Measurements from ENCODE around the gene POLD4.
"Not testable (repeated sequence)": the region's sequence is repeated elsewhere in the genome, so short reads cannot be mapped to it uniquely, and the experiment has no call there.

POLD4 gene

DNA sequence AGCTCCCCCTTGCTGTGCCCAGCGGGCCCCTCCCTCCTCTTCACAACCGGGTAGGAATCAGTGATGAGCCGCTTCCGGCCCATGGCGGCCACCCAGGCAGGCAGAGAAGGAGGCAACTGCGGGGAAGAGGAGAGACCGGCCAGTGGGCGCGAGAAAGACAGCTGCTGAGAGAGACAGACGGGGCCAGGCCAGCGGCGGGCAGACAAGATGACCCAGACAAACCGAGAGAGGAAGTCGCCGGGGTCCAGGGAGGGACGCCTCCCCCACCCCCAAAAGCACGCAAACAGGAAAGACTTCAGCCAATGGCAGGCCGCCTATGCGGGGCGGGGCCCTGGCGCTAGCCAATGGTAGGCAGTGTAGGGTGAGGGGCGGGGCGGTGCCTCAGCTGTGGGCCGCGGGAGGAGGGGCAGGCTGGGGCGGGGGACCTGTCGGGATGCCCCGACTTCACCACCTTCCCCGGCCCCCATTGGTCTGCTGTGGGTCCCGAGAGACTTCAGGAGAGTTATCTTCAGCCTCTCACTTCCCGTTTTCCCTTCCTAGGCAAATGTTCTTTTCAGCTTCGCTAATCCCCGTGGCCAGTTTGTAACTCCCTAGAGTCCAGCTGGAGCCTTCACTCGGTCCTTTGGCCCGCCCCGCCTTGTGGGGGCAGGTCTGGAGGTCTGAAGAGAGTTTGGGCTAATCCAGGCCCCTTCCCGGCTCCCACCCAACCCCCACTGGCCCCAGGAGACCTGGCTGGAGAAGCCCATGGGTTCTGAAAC lies at the start of gene POLD4:
Gene POLD4 (minus strand): TSS at position 230 of the 758 bp plus-strand sequence. CDS start 147 bp downstream, at position 83.
- no peak for FAIRE-seq

DNA sequence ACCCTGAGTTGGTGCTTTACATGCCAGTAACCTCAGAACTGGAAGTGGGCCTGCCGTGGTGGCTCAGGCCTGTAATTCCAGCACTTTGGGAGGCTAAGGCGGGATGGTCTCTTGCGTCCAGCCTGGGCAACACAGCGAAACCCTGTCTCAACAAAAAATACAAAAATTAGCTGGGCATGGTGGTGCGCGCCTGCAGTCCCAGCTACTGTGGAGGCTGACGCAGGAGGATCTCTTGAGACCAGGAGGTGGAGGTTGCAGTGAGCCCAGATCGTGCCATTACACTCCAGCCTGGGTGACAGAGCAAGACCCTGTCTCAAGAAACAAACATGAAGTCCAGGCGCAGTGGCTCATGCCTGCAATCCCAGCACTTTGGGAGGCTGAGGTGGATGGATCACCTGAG lies 49.7 kb upstream of the POLD4 start:
- not testable (repeated sequence) for FAIRE-seq

DNA sequence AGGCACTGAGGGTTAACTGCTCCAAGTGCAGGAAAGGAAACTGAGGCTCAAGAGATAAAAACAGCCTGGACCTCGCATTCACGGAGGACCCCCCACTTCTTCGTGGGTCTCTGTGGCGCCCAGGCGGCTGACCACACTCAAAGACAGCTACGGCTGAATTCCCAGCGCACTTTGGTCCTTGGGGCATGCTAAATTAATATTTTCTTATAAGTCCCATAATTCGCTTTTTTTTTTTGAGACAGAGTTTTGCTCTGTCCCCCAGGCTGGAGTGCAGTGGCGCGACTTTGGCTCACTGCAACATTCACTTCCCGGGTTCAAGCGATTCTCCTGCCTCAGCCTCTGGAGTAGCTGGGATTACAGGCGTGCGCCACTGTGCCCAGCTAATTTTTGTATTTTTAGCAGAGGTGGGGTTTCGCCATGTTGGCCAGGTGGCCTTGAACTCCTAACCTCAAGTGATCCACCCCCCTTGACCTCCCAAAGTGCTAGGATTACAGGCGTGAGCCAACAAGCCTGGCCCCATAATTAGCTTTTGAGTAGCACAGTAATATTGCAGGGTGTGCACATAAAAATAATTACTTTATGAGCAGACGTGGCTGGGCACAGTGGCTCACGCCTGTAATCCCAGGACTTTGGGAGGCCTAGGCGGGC lies 49.0 kb upstream of the POLD4 start:
- FAIRE-seq: not testable (repeated sequence)

DNA sequence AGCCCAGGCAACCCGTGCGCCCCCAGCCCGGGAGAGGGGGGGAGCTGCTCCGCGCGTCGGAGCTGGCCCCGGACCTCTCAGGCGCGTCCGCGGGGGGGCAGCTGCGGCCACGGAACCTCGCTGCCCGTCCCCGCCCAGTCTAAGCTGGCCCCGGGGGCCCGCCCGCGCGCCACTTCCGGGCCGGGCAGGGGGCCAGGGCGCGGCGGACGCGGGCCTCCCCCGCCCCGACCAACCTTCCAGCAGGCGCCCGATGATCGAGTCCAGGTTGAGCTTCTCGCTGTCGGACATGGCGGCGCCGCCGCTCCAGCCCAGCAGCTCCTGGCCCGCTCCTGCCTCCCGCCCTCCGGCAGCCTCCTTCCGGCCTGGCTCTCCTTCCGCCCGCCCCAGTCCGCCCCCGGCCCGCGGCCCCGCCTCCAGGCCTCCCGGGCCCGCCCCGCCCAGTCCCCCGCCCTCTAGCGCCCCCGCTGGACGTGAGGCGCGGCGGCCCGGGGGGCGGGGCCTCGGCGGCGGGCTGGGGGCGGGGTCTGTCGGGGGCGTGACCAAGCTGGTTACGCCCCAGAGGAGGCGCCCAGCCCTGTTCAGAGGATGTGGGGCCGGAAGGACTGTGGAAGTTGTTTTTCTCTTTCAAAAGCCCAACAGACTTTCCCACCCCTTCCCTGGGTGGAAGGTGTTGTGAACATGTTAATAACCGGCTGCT lies 48.3 kb upstream of the POLD4 start, which contains the start of gene PPP1CA:
Gene PPP1CA (minus strand): TSS at position 364 of the 697 bp plus-strand sequence. CDS start 76 bp downstream, at position 288.
- no peak for FAIRE-seq

DNA sequence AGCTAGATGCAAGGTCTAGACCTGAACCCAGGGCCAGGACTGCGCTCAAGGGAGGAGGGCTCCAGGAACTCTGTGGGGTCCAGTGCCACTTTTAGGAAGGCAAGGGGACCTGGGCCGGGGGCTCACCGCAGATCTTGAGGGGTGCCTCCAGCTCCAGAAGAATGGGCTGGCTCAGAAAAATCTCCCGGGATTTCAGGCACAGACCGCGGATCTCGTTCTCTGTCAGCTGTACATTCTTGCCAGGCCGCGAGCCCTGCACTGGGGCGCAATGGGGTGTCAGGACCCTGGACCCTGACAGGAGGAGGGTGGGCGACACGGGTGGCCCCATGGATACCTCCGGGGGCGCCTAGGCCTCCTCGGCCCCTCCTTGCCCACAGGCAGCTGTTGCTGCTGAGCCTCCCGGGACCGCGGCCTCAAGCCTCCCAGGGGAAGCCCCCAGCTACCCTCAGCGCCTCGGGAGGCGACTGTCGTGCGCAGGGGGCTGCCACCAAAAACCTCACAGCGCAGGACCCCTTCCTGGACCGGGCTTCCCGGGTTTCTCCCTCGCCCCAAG lies 47.7 kb upstream of the POLD4 start:
- FAIRE-seq: no peak

DNA sequence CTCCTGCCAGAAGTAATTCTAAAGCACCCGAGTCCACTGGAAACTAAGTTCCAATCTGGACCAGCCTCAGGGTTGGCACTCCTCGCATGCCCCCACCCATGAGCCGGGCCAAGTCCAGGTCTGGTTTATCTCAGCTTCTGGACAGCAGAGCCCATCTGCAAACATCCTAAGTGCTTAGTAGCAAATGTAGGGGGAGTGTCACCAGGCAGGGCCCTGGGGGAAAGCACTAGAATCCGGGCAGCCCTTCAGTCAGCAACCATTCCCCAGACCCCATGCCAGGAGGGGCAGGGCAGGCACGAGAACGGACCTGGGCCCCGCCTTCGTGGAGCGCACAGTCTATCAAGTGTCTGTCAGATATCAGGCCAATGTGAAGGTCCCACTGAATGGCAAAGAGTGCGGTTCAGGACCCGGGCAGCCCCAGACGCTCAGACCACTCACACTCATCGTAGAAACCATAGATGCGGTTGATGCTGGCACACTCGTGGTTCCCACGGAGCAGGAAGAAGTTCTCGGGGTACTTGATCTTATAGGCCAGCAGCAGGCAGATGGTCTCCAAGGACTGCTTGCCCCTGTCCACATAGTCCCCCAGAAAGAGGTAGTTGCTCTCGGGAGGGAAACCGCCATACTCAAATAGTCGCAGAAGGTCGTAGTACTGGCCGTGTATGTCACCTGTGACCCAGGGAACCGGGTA lies 47.0 kb upstream of the POLD4 start:
- no peak for FAIRE-seq

DNA sequence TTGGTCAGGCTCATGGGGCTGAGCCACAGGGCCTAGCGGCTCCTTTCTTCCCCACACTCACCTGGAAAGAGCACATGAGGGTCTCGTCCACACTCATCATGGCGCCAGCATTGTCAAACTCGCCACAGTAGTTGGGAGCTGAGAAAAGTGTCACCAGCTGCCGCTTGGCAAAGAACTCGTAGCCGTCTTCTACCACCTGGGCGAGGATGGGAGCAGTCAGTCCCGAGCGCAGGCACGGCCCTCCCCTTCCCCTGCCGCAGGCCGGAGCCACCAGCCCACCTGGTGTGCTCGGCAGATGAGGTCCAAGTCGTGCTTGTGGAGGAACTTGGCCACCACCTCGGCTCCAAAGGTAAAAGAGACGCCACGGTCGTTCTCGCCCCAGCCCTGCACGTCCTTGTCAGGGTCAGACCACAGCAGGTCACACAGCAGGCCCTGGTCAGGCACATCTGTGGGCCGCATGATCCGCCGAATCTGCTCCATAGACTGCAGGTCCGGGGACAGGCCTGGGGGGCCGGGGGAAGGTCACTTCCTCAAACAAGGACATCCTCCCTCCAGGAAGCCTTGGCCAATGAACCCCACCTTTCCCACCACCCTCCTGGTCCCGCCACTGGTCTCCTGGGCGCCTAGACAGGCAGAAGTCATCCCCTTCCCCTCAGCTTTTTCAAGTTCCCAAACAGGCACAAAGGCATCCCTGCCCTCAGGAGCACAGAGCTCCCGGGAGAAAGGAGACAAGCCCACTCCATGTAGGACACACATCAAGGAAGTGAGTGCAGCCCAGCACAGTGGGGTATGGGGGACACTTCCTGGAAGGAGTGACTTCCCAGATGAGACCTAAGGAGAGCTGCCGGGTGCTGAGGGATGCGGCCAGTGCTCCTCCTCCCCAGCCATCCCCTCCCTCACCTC lies 45.6 kb upstream of the POLD4 start:
- FAIRE-seq: no peak

DNA sequence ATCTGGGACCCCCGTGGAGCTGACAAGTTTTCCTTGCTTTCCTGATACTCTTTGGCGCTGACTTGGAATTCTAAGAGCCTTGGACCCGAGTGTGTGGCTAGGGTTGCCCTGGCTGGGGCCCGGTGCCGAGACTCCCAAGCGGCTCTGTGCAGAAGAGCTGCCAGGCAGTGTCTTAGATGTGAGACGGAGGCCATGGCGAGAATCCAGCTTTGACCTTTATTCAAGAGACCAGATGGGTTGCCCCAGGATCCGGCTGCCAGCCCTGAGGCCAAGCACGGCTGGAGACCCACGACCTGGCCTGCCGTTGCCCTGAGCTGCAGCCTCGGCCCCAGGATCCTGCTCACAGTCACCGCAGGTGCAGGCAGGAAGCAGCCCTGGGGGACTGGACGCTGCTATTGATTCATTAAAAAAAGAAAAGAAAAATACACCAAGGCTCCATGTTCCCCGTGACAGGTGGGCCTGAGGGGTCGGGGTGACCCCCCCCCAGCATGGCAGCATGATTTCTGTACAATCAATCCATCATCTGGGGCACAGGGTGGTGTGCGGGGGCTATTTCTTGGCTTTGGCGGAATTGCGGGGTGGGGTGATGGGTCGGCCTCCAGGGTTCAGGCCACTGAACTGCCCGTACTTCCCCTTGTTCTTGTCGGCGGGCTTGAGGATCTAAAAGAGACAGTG lies 44.8 kb upstream of the POLD4 start:
- FAIRE-seq: no peak

DNA sequence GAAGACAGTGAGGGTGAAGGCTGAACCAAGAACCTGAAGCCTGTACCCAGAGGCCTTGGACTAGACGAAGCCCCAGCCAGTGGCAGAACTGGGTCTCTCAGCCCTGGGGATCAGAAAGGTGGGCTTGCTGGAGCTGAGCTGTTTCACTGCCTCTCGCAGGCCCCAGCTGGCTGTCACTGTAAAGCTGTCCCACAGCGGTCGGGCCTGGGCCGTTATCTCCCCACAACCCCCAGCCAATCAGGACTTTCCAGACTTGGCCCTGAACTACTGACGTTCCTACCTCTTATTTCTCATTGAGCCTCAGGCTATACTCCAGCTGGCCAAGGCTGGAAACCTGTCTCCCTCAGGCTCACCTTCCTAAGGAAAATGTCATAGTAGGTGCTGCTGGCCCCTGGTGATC lies 44.2 kb upstream of the POLD4 start:
- FAIRE-seq: no peak

DNA sequence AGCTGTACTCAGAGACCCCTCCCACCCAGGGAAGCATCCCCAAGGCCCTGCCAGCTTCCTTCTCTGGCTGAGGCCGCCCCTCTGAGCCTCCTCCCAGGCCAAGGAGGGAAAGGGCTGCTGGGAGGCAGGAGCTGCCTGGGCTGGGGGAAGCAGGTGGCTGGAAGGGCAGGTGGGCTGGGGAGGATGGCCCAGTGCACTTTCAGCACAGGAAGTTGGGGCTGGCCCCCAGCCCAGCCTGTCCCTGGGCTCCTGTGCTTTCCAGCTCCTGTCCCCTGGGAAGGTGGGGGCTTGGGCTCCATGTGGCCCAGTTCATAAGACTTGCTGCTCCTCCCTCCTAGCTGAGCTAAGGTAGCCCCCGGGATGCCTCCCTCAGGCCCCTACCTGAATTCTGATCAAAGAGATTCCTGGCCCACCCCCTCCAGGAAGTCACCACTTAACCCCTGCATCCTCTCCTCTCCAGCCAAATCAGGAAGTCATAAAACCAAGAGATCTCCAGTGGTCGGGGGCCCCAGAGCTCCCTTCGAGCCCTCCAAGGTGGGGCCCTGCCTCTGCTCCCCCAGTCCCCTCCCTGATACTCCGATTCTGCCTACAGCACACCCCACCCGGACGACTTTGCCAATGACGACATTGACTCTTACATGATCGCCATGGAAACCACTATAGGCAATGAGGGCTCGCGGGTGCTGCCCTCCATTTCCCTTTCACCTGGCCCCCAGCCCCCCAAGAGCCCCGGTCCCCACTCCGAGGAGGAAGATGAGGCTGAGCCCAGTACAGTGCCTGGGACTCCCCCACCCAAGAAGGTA lies 43.4 kb upstream of the POLD4 start:
- FAIRE-seq: no peak

DNA sequence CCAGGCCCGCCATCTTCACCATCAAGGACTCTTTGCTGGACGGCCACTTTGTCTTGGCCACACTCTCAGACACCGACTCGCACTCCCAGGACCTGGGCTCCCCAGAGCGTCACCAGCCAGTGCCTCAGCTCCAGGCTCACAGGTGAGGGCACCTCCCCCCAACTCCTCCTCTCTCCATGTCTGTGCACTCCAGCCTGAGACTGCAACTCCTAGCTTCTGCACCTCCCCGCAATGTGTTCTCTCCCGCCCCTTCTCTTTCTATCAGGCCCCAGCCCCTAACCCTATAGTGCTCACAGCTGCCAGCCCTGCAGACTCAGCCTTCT lies 42.9 kb upstream of the POLD4 start:
- no peak for FAIRE-seq

DNA sequence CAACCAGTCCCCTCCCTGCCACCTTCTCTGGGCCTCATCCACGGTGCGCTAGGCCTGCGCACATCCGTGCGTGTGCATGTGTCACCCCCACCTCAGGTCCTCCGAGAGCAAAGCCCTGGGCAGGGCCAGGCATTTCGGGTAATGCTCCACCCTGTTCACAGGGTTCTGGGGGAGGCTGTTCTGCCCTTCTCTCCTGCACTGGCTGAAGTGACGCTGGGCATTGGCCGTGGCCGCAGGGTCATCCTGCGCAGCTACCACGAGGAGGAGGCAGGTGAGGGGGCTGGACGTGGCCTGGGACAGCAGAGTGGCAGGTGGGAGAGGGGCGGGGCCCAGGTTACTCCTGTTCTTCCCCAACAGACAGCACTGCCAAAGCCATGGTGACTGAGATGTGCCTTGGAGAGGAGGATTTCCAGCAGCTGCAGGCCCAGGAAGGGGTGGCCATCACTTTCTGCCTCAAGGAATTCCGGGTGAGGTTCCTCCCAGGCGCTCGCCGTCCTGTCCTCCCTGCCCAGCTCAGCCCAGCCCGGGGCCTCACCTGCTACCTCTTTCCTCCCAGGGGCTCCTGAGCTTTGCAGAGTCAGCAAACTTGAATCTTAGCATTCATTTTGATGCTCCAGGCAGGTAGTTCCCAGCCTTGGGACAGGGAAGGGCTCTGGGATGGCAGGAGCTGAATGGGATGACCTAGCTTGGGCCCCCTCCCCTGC lies 42.4 kb upstream of the POLD4 start:
- no peak for FAIRE-seq

DNA sequence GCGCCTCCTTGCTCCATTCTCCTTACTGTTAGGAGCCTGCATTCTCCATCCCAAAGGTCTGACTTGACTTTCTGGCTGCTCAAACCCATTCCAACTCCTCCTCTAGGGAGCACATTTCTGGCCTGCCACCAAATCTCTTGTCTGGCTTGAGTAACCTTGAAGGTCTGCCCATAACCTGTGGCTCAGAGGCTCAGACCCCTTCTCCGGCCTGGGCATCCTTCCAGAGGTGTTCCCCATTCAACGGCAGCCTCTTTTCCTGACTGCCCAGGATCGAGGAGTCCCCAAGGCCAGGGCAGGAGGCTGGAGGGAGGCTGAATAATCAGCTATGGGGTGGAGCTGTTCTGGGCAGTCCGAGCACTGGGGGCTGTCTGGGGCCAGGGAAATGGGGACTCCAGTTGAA lies 40.6 kb upstream of the POLD4 start:
- FAIRE-seq: no peak

DNA sequence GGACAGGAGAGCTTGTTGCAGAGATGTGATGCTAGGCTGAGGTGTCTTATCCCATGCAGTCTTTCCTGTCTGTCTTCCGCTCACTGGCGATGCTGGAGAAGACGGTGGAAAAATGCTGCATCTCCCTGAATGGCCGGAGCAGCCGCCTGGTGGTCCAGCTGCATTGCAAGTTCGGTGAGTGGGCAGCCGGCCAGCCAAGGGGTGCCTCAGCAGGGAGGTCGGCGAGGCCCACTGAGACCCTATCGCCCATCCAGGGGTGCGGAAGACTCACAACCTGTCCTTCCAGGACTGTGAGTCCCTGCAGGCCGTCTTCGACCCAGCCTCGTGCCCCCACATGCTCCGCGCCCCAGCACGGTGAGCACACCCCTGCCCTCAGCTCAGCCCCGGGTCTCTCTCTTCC lies 40.1 kb upstream of the POLD4 start:
- no peak for FAIRE-seq

DNA sequence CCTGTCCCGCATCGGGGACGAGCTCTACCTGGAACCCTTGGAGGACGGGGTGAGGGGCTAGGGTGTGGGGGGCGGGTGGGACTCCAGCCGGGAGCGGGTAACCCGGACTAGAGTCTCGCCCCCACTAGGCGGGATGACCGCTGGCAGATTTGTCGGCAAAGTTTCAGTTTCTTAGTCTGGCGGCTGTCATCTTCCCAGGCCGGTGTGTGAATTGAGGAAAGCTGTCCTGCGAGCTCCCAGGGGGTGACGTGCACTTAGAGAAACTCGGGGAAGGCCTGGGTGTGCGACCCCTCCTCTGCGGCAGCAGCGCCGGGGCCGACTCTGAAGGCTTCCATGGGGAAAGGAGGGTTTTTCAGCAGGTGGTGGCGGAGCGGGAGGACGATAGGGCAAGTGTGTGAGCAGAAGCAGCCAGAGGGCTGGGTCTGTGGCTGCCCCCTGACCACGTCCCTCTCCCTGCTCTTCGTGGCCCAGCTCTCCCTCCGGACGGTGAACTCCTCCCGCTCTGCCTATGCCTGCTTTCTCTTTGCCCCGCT lies 38.9 kb upstream of the POLD4 start:
- FAIRE-seq: no peak

DNA sequence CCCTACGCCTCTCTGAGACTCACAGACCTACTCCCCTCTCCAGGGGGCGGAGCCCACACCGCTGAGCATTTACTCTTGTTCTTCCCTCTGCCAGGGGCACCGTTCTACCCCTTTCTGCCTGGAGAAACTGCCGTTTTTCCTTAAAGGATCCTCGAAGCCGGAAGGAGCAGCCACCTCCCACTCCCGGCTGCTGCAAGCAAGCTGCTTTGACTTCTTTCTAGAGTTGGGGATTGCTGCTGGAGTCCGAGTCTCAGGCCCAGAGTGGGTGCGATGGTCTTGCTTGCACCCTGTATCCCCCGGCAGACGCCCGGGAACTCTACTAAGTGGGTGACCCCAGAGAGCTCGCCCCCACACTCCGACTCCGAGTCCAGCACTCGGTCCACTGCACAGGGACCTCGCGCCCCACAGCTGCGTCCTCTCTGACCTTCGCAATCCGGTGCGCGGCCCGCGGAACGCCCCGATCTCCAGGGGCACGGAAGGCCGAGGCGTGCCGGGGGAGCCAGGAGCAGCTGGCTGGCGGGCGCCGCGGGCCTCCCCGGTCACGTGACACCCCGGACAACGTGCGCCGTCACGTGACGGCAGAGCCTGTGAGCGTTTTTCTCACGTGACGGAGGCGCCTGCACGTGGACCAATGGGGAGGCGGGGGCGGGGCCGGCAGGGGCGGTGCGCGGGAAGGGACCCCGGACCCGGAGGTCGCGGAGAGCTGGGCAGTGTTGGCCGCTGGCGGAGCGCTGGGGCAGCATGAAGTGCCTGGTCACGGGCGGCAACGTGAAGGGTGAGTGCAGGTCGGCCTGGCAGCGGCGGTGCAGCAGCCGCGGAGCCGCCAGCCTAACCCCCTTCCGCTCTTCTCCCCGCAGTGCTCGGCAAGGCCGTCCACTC lies 38.2 kb upstream of the POLD4 start, which contains the start of gene RAD9A:
Gene RAD9A (plus strand): TSS at position 683 of the 879 bp plus-strand sequence. CDS start 59 bp downstream, at position 742.
- no peak for FAIRE-seq

DNA sequence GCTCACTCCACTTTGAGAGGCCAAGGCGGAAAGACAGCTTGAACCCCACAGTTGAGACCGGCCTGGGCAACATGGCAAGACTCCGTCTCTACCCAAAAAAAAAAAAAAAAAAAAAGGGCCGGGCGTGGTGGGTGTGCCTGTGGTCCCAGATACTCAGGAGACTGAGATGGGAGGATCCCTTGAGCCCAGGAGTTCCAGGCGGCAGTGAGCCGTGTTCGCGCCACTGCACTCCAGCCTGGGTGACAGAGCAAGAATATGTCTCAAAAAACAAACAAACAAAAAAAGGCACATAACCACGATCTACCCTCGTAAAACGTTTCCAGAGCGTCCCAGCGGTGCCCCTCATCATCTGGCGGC lies 37.6 kb upstream of the POLD4 start:
- FAIRE-seq: no peak

DNA sequence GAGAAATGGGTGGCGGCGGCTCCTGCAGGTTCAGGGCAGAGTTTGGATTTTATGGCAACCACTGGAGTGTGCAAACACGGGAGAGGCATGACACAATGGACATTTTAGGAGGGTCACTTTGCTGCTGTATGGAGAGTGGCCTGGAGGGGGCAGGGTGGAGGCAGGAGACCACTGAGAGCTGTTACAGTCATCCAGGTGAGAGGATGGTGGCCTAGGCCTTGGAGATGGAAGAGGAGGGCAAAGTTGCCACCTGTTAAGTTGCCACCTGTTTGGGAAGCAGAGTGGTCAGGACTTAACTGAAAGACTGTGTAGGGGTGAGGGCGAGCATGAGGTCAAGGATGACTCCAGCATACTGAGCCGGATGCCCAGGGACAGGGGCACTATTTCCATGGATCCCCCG lies 36.1 kb upstream of the POLD4 start:
- no peak for FAIRE-seq

All from colon (tissue), 2 donors.